K562 treated with DMSO at 1 percent for 48 hours (cell line): ENCODE measurements around the gene RNF126. TPM values are rescaled to one million over a fixed set of nuclear protein-coding genes. Genes with fewer than 3 reads are reported as not detected.

Experiments used
- total RNA-seq: library from RNA; unstranded; fragments of 300-600 nt; gene quantifications from 2 replicates; pipeline ENCODE4 v1.2.3, GENCODE V29; 2022; ENCODE audit warnings: low replicate concordance; ENCODE audit errors: extremely low read depth

Gene RNF126
- 251 TPM in 1 of 2 replicates, not detected in the other for total RNA-seq

GRCh38 chr19:662962-663681 lies at the start of gene RNF126:
TSS of gene RNF126 (minus strand) at chr19:663214. CDS start at chr19:663121, 93 bp downstream.

GRCh38 chr19:708154-709143 lies 45.4 kb upstream of the RNF126 start, which contains the start of gene PALM:
TSS of gene PALM (plus strand) at chr19:708935. CDS start at chr19:709147, 212 bp downstream.

GRCh38 chr19:695352-695949 lies 32.4 kb upstream of the RNF126 start, which contains the start of gene PRSS57:
TSS of gene PRSS57 (minus strand) at chr19:695452. CDS start at chr19:695430, 22 bp downstream.

GRCh38 chr19:676339-677105 lies 13.5 kb upstream of the RNF126 start, which contains the start of gene FSTL3:
TSS of gene FSTL3 (plus strand) at chr19:676392. CDS start at chr19:676424, 32 bp downstream.

GRCh38 chr19:639253-640160 lies 23.5 kb downstream of the RNF126 start, which contains the start of gene FGF22:
TSS of gene FGF22 (plus strand) at chr19:639879. CDS start at chr19:639926, 47 bp downstream.

GRCh38 chr19:633068-633785 lies 29.8 kb downstream of the RNF126 start, which contains the start of gene POLRMT:
TSS of gene POLRMT (minus strand) at chr19:633537. CDS start at chr19:633512, 25 bp downstream.

Other genes with a start within 250 kb of the RNF126 start
- not detected in 2 replicates for gene SHC2, start 202.2 kb downstream of the RNF126 start, total RNA-seq
- not detected in 2 replicates for gene MADCAM1, start 166.7 kb downstream of the RNF126 start, total RNA-seq
- not detected in 2 replicates for gene TPGS1, start 155.7 kb downstream of the RNF126 start, total RNA-seq
- not detected in 2 replicates for gene CDC34, start 131.5 kb downstream of the RNF126 start, total RNA-seq
- not detected in 2 replicates for gene GZMM, start 119.2 kb downstream of the RNF126 start, total RNA-seq
- 1,430 and 1,506 TPM in 2 replicates for gene BSG, start 90.6 kb downstream of the RNF126 start, total RNA-seq
- not detected in 2 replicates for gene HCN2, start 73.3 kb downstream of the RNF126 start, total RNA-seq
- 676 TPM in 1 of 2 replicates, not detected in the other for gene POLRMT, start 29.7 kb downstream of the RNF126 start, total RNA-seq
- gene FGF22, start 23.3 kb downstream of the RNF126 start, total RNA-seq, result not detected in 2 replicates
- gene FSTL3, start 13.2 kb upstream of the RNF126 start, total RNA-seq, result not detected in 2 replicates
- not detected in 2 replicates for gene PRSS57, start 32.2 kb upstream of the RNF126 start, total RNA-seq
- not detected in 2 replicates for gene PALM, start 45.7 kb upstream of the RNF126 start, total RNA-seq
- not detected in 2 replicates for gene MISP, start 87.9 kb upstream of the RNF126 start, total RNA-seq
- gene PTBP1, start 134.2 kb upstream of the RNF126 start, total RNA-seq, result 250 TPM in 1 of 2 replicates, not detected in the other
- not detected in 2 replicates for gene PLPPR3, start 158.7 kb upstream of the RNF126 start, total RNA-seq
- not detected in 2 replicates for gene AZU1, start 164.6 kb upstream of the RNF126 start, total RNA-seq
- not detected in 2 replicates for gene PRTN3, start 177.8 kb upstream of the RNF126 start, total RNA-seq
- gene ELANE, start 189.1 kb upstream of the RNF126 start, total RNA-seq, result not detected in 2 replicates
- not detected in 2 replicates for gene CFD, start 196.4 kb upstream of the RNF126 start, total RNA-seq
- gene MED16, start 230.0 kb upstream of the RNF126 start, total RNA-seq, result not detected in 2 replicates
- not detected in 2 replicates for gene RNU6-9, start 230.3 kb upstream of the RNF126 start, total RNA-seq